Cardiac fibroblast (primary cell): Measurements from ENCODE around the gene CSTPP1.
A peak's percentile ranks its signal among the peaks of the same experiment; 100 is the strongest.

ENCODE experiments used
- DNase-seq, 2 donors: peaks; one replicate each; pipeline versions ENCODE4 v3.0.0 to v3.0.0-alpha.2; 2010; ENCODE audit warnings: low read depth in 2 of 2
- H3K4me3 ChIP-seq, 2 donors: replicated peaks in 1 of 2; 1 replicate in 1 of 2; 2 replicates in 1 of 2; pipeline ENCODE4 v1.5.1; 2011; ENCODE audit warnings: low read depth in 2 of 2, low read length in 2 of 2, mild to moderate bottlenecking in 2 of 2, moderate library complexity in 1 of 2
- CTCF ChIP-seq: IDR thresholded peaks from one replicate; pipeline ENCODE4 v1.5.1; 2011; ENCODE audit warnings: low read depth, mild to moderate bottlenecking, low read length, inconsistent platforms

The CSTPP1 gene

GRCh38 chr11:47183969-47184368 lies 247.4 kb downstream of the CSTPP1 start:
- no peak overlapping the region for H3K4me3 ChIP-seq
- DNase-seq: no peak
- TF ChIP-seq CTCF: no peak

DNA sequence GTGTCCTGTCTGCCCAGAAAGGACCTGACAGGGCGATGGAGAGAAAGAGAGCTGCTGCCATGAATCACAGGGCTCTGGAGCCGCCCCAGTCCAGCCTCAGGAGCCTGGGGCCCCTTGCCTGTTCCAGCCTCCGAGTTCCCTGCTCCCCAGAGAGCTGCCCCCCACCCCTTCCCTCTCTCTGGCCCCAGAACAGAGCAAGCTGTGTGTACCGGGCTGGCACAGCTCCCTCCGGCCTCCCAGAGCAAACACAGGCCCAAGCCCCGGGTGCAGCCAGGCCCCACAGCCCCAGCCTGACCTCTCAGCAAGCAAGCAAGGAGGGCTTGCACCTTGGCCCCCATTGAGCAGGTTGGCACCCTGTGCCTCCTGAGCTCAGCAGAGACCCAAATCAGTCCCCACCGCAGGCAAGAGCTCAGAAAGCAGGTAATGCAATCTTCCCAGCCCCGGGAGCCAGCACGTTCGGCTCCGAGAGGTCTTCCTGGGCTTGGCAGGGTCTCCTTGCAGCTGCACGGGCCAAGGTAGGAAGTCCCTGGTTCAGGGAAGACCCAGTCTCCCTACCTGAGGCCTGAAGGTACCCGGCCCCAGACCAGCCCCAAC lies 248.2 kb downstream of the CSTPP1 start:
- peak overlapping the region; percentile 65 to 76 for H3K4me3 ChIP-seq
- TF ChIP-seq CTCF: no peak
- peak; percentile 27 to 33 for DNase-seq

- peak overlapping the region; percentile 65 to 76 for H3K4me3 ChIP-seq
- peak; percentile 34 to 43 for DNase-seq
- TF ChIP-seq CTCF: no peak
Observed at GRCh38 chr11:47185305-47186075, 248.9 kb downstream of the CSTPP1 start.

DNA sequence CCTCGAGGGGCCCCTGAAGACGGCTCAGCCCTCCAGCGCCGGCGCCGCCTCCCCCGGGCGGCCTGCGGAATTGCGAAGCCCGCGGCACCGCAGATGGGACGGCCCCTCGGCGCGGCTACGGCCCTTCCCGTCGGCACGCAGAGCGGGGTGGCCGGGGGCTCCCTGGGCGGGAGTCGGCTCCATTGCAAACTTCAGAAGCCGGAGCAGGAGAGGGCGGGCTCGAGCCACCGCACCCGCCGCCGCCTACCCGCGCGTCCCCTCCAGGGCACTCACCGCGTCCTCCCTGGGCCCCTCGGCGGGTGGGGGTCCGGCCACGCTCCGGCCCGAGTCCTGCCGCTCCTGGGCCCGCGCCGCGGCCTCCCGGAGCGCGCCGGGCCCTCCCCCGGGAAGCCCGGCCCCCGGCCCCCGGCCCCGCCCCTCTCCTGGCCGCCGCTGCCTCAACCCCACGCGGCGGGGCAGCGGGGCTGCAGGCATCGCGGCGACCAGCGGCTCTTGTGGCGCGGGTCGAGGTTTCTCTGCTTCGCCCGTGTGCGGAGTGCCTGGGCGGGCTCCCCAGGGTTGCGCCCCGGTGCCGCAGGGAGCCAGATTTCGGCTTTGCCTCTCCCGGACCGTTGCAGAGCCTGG lies 249.6 kb downstream of the CSTPP1 start, which contains the start of gene PACSIN3:
Gene PACSIN3 (minus strand): TSS at position 359 of the 624 bp plus-strand sequence. CDS start 3,707 bp downstream, outside the sequence.
- H3K4me3 ChIP-seq: peak within 1 kb of the TSS; percentile 65 to 76
- peak; percentile 24 to 45 for DNase-seq

DNA sequence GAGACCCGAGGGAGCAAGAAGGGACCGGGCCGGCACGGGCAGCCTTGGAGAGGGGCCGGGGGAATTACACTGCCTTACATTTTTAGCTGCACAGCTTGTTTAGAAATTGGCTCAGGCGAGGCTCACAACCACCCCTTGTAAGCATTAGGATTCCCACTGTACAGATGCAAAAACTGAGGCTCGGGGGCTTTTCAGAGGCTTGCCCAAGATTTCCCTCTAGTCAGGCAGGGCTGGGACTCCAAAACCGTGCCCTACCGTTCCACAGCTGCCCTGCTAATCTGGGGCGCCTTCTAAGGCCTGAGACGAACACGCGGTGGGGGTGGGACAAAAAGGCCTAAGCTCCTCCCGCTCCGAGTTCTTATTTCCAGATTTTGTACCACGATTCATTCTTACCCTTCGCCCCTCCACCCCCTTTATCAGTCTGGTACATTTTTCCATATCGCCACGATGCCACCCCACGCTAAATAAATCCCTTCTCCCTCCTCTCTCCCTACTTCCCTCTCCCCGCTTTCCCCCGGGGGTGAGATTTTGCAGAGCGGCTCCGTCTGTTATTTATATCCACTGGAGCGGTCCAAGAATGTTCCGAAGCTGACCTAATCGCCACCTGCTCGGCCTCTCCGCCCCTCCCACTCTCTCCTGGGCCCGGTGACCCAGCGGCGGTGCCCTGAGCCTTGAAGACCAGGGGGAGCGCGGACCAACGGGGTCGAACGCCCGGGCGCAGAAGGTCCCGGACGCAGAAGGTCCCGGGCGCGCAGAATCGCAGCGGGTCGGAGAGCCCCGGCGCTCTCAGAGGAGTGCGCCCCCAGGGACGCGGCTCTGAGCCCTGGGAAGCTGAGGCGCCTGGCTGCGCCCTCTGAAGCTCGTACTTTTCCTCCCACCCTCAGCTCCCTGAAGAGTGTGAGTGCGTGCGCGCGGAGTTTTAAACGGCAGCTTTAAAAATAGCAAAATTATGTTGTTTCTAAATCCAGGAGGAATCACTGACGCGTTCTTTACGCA lies 250.4 kb downstream of the CSTPP1 start:
- DNase-seq: peak; percentile 44 to 51
- no peak for TF ChIP-seq CTCF
- H3K4me3 ChIP-seq: peak overlapping the region; percentile 41 to 65

More for the DNA sequence above, 249.6 kb downstream of the CSTPP1 start, which contains the start of gene PACSIN3:
- TF ChIP-seq CTCF: no peak

- TF ChIP-seq CTCF: no peak
- no peak overlapping the region for H3K4me3 ChIP-seq
- DNase-seq: no peak
Observed at GRCh38 chr11:47187723-47188122, 251.2 kb downstream of the CSTPP1 start.
